HCT116 (cell line): Measurements from ENCODE around the gene CLEC4G.

Experiments
- JUND ChIP-seq: IDR thresholded peaks from 2 replicates; pipeline ENCODE4 v1.6.1; 2012
- POLR2A ChIP-seq: IDR thresholded peaks from 2 replicates; pipeline ENCODE4 v1.7.0; 2011; ENCODE audit warnings: borderline replicate concordance; ENCODE audit not compliant: insufficient read depth, insufficient read length; ENCODE audit errors: extremely low read depth
- POLR2AphosphoS5 ChIP-seq: IDR thresholded peaks from 2 replicates; pipeline ENCODE4 v1.6.1; 2011; ENCODE audit warnings: mild to moderate bottlenecking, low read depth, low read length, moderate library complexity
- TF ChIP-seq, protein P1 (sequence below), 3 experiments: fragments of 200-600 bp in 1 of 3; sonication (generic) in 1 of 3; IDR thresholded peaks in 2 of 3; conservative IDR thresholded peaks in 1 of 3; 2 replicates each; pipeline ENCODE4 v1.5.1; 2012 to 2017; ENCODE audit warnings: low read depth in 2 of 3, low read length in 2 of 3, antibody characterized with exemption in 1 of 3, borderline replicate concordance in 1 of 3, control low read depth in 1 of 3, mild to moderate bottlenecking in 1 of 3, mixed read lengths in 1 of 3, mixed run types in 1 of 3, moderate library complexity in 1 of 3; ENCODE audit not compliant: insufficient read depth in 1 of 3

DNA sequence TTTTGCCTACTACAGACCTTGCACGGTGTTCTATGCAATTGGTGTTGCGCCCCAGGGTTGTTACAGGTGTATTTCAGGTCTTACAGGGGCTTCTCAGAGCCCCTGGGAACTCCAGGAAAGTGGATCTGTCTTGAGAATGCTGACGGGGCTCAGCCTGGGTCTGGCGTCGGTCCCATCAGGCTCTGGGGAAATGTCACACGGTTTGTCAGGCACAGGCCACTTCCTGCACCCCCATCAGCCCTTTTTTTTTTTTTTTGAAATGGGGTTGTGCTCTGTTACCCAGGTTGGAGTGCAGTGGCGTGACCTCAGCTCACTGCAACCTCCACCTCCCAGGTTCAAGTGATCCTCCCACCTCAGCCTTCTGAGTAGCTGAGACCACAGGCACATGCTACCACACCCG, 13.2 kb downstream of the CLEC4G start:
- TF ChIP-seq JUND = no peak
- TF ChIP-seq, protein P1, sequence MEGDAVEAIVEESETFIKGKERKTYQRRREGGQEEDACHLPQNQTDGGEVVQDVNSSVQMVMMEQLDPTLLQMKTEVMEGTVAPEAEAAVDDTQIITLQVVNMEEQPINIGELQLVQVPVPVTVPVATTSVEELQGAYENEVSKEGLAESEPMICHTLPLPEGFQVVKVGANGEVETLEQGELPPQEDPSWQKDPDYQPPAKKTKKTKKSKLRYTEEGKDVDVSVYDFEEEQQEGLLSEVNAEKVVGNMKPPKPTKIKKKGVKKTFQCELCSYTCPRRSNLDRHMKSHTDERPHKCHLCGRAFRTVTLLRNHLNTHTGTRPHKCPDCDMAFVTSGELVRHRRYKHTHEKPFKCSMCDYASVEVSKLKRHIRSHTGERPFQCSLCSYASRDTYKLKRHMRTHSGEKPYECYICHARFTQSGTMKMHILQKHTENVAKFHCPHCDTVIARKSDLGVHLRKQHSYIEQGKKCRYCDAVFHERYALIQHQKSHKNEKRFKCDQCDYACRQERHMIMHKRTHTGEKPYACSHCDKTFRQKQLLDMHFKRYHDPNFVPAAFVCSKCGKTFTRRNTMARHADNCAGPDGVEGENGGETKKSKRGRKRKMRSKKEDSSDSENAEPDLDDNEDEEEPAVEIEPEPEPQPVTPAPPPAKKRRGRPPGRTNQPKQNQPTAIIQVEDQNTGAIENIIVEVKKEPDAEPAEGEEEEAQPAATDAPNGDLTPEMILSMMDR (IDR thresholded peaks at IDR 0.05 in 2 of 3, conservative IDR thresholded peaks at IDR 0.05 in 1 of 3; ENCODE audit: borderline replicate concordance in 1 of 3, insufficient read depth in 1 of 3, low read depth in 2 of 3, low read length in 2 of 3) = no peak
- TF ChIP-seq POLR2AphosphoS5 = no peak
- TF ChIP-seq POLR2A = no peak
